Testis (tissue), 2 donors: ENCODE results near the gene CEBPZ.

Source experiments
- POLR2A ChIP-seq: fragments of 450-650 bp; IDR thresholded peaks from one replicate; pipeline ENCODE4 v1.6.1; 2017; ENCODE audit warnings: antibody characterized with exemption, mild to moderate bottlenecking, moderate library complexity
- TF ChIP-seq, protein P1 (sequence below), 3 experiments: fragments of 450-650 bp in 2 of 3; fragments of 200-600 bp in 1 of 3; sonication (generic) in 1 of 3; IDR thresholded peaks; one replicate each; pipeline ENCODE4 v1.5.1; 2016 to 2019; ENCODE audit warnings: antibody characterized with exemption in 3 of 3, mild to moderate bottlenecking in 2 of 3, moderate library complexity in 1 of 3

GRCh38 chr2:37262522-37262921 lies 31.1 kb upstream of the CEBPZ start:
- TF ChIP-seq, protein P1, sequence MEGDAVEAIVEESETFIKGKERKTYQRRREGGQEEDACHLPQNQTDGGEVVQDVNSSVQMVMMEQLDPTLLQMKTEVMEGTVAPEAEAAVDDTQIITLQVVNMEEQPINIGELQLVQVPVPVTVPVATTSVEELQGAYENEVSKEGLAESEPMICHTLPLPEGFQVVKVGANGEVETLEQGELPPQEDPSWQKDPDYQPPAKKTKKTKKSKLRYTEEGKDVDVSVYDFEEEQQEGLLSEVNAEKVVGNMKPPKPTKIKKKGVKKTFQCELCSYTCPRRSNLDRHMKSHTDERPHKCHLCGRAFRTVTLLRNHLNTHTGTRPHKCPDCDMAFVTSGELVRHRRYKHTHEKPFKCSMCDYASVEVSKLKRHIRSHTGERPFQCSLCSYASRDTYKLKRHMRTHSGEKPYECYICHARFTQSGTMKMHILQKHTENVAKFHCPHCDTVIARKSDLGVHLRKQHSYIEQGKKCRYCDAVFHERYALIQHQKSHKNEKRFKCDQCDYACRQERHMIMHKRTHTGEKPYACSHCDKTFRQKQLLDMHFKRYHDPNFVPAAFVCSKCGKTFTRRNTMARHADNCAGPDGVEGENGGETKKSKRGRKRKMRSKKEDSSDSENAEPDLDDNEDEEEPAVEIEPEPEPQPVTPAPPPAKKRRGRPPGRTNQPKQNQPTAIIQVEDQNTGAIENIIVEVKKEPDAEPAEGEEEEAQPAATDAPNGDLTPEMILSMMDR (IDR thresholded peaks at IDR 0.05): no peak
- TF ChIP-seq POLR2A: no peak
